Measurements from ENCODE around the gene SNHG17. TPM values are rescaled to one million over a fixed set of nuclear protein-coding genes. Genes with fewer than 3 reads are reported as not detected.
"Not testable (repeated sequence)": the region's sequence is repeated elsewhere in the genome, so short reads cannot be mapped to it uniquely, and the experiment has no call there.

SNHG17 gene
- total RNA-seq, 1 donor: 6.9 TPM

GRCh38 chr20:38446441-38447209 lies 11.5 kb upstream of the SNHG17 start:
- no peaks in the 10 kb centered on the region for H4K20me1 ChIP-seq (ENCODE audit: insufficient read depth, low read length)
- H3K79me2 ChIP-seq (ENCODE audit: insufficient read depth, low read length): peaks cover 16% of the 10 kb centered on the region
- DNase-seq (ENCODE audit: insufficient read length, low spot score, missing footprints): peak; percentile 97
- peaks cover 39% of the 10 kb centered on the region for H3K4me1 ChIP-seq (ENCODE audit: insufficient read depth, low read length)
- peak overlapping the region; percentile 93 for H3K4me2 ChIP-seq (ENCODE audit: insufficient read depth, low read length)
- peak overlapping the region; percentile 96 for H3K4me3 ChIP-seq (ENCODE audit: insufficient read depth, low read length)
- no peaks in the 10 kb centered on the region for H3K9me3 ChIP-seq (ENCODE audit: low read depth, low read length)
- TF ChIP-seq CTCF (IDR thresholded peaks at IDR 0.05; ENCODE audit: extremely low read depth, low read depth, low read length): peak; percentile 89
- peak overlapping the region; percentile 92 for H2AFZ ChIP-seq (ENCODE audit: low read length)
- peaks cover 5% of the 10 kb centered on the region for H3K36me3 ChIP-seq (ENCODE audit: insufficient read depth, low read length)
- no peaks in the 10 kb centered on the region for H3K27me3 ChIP-seq (ENCODE audit: insufficient read depth, low read length)
- peak overlapping the region; percentile 81 for H3K27ac ChIP-seq (ENCODE audit: low read depth, low read length)

GRCh38 chr20:38445901-38446425 lies 10.8 kb upstream of the SNHG17 start:
- Histone ChIP-seq H2AFZ (ENCODE audit: low read length) (peak overlapping the region; percentile 92), H3K4me3 (ENCODE audit: insufficient read depth, low read length) (peak overlapping the region; percentile 96), H3K4me2 (ENCODE audit: insufficient read depth, low read length) (peak overlapping the region; percentile 93), H3K27me3 (ENCODE audit: insufficient read depth, low read length) (no peaks in the 10 kb centered on the region), H3K79me2 (ENCODE audit: insufficient read depth, low read length) (peaks cover 16% of the 10 kb centered on the region), H3K4me1 (ENCODE audit: insufficient read depth, low read length) (peaks cover 36% of the 10 kb centered on the region), H3K36me3 (ENCODE audit: insufficient read depth, low read length) (peaks cover 5% of the 10 kb centered on the region), H3K9me3 (ENCODE audit: low read depth, low read length) (no peaks in the 10 kb centered on the region), H3K27ac (ENCODE audit: low read depth, low read length) (no peak overlapping the region), H4K20me1 (ENCODE audit: insufficient read depth, low read length) (no peaks in the 10 kb centered on the region)
- no peak for TF ChIP-seq CTCF (IDR thresholded peaks at IDR 0.05; ENCODE audit: extremely low read depth, low read depth, low read length)
- DNase-seq (ENCODE audit: insufficient read length, low spot score, missing footprints): peak; percentile 50

GRCh38 chr20:38445381-38445796 lies 10.3 kb upstream of the SNHG17 start:
- no peak overlapping the region for H3K4me3 ChIP-seq (ENCODE audit: insufficient read depth, low read length)
- H3K79me2 ChIP-seq (ENCODE audit: insufficient read depth, low read length): peaks cover 16% of the 10 kb centered on the region
- H3K4me2 ChIP-seq (ENCODE audit: insufficient read depth, low read length): no peak overlapping the region
- no peak overlapping the region for H3K27ac ChIP-seq (ENCODE audit: low read depth, low read length)
- H3K36me3 ChIP-seq (ENCODE audit: insufficient read depth, low read length): peaks cover 5% of the 10 kb centered on the region
- H3K4me1 ChIP-seq (ENCODE audit: insufficient read depth, low read length): peaks cover 30% of the 10 kb centered on the region
- H3K27me3 ChIP-seq (ENCODE audit: insufficient read depth, low read length): no peaks in the 10 kb centered on the region
- H3K9me3 ChIP-seq (ENCODE audit: low read depth, low read length): no peaks in the 10 kb centered on the region
- no peak for DNase-seq (ENCODE audit: insufficient read length, low spot score, missing footprints)
- TF ChIP-seq CTCF (IDR thresholded peaks at IDR 0.05; ENCODE audit: extremely low read depth, low read depth, low read length): no peak
- H2AFZ ChIP-seq (ENCODE audit: low read length): peak overlapping the region; percentile 92
- no peaks in the 10 kb centered on the region for H4K20me1 ChIP-seq (ENCODE audit: insufficient read depth, low read length)

GRCh38 chr20:38441916-38442315 lies 6.8 kb upstream of the SNHG17 start:
- H3K4me1 ChIP-seq (ENCODE audit: insufficient read depth, low read length): peaks cover 13% of the 10 kb centered on the region
- peaks cover 8% of the 10 kb centered on the region for H3K79me2 ChIP-seq (ENCODE audit: insufficient read depth, low read length)
- TF ChIP-seq CTCF (IDR thresholded peaks at IDR 0.05; ENCODE audit: extremely low read depth, low read depth, low read length): no peak
- no peaks in the 10 kb centered on the region for H3K27me3 ChIP-seq (ENCODE audit: insufficient read depth, low read length)
- H3K4me2 ChIP-seq (ENCODE audit: insufficient read depth, low read length): peak overlapping the region; percentile 64
- H3K27ac ChIP-seq (ENCODE audit: low read depth, low read length): no peak overlapping the region
- H3K36me3 ChIP-seq (ENCODE audit: insufficient read depth, low read length): no peaks in the 10 kb centered on the region
- H2AFZ ChIP-seq (ENCODE audit: low read length): peak overlapping the region; percentile 67
- DNase-seq (ENCODE audit: insufficient read length, low spot score, missing footprints): peak; percentile 81
- H3K9me3 ChIP-seq (ENCODE audit: low read depth, low read length): no peaks in the 10 kb centered on the region
- no peaks in the 10 kb centered on the region for H4K20me1 ChIP-seq (ENCODE audit: insufficient read depth, low read length)
- H3K4me3 ChIP-seq (ENCODE audit: insufficient read depth, low read length): peak overlapping the region; percentile 7

GRCh38 chr20:38441110-38441509 lies 6.0 kb upstream of the SNHG17 start:
- H2AFZ ChIP-seq (ENCODE audit: low read length); H3K4me3 ChIP-seq (ENCODE audit: insufficient read depth, low read length); H3K9me3 ChIP-seq (ENCODE audit: low read depth, low read length); H3K36me3 ChIP-seq (ENCODE audit: insufficient read depth, low read length); H4K20me1 ChIP-seq (ENCODE audit: insufficient read depth, low read length); H3K27ac ChIP-seq (ENCODE audit: low read depth, low read length); H3K79me2 ChIP-seq (ENCODE audit: insufficient read depth, low read length); H3K27me3 ChIP-seq (ENCODE audit: insufficient read depth, low read length); DNase-seq (ENCODE audit: insufficient read length, low spot score, missing footprints): not testable (repeated sequence)
- H3K4me1 ChIP-seq (ENCODE audit: insufficient read depth, low read length): peaks cover 12% of the 10 kb centered on the region
- peak overlapping the region; percentile 64 for H3K4me2 ChIP-seq (ENCODE audit: insufficient read depth, low read length)

Measured in osteoblast (primary cell).